ENCODE data around the gene SLC2A10.

Gene SLC2A10

GRCh38 chr20:46764068-46764467, 54.6 kb downstream of the SLC2A10 start:
- no peak overlapping the region for H3K4me3 ChIP-seq (ENCODE audit: low read depth, low read length)
- no peak for TF ChIP-seq CTCF (IDR thresholded peaks at IDR 0.05; ENCODE audit: borderline replicate concordance, insufficient read depth, low read depth, low read length)

- no peak overlapping the region for H3K4me3 ChIP-seq (ENCODE audit: low read depth, low read length)
- TF ChIP-seq CTCF (IDR thresholded peaks at IDR 0.05; ENCODE audit: borderline replicate concordance, insufficient read depth, low read depth, low read length), result no peak
Observed at GRCh38 chr20:46765506-46766120, 56.2 kb downstream of the SLC2A10 start.

- peak; percentile 75; the same call in 1 of the 2 replicates for TF ChIP-seq CTCF (IDR thresholded peaks at IDR 0.05; ENCODE audit: borderline replicate concordance, insufficient read depth, low read depth, low read length)
- H3K4me3 ChIP-seq (ENCODE audit: low read depth, low read length), result no peak overlapping the region
Observed at GRCh38 chr20:46767127-46767761, 57.8 kb downstream of the SLC2A10 start.

GRCh38 chr20:46770330-46771194, 61.1 kb downstream of the SLC2A10 start:
- no peak for TF ChIP-seq CTCF (IDR thresholded peaks at IDR 0.05; ENCODE audit: borderline replicate concordance, insufficient read depth, low read depth, low read length)
- no peak overlapping the region for H3K4me3 ChIP-seq (ENCODE audit: low read depth, low read length)

GRCh38 chr20:46771195-46771588, 61.7 kb downstream of the SLC2A10 start:
- TF ChIP-seq CTCF (IDR thresholded peaks at IDR 0.05; ENCODE audit: borderline replicate concordance, insufficient read depth, low read depth, low read length), result no peak
- no peak overlapping the region for H3K4me3 ChIP-seq (ENCODE audit: low read depth, low read length)

GRCh38 chr20:46772901-46773300, 63.5 kb downstream of the SLC2A10 start:
- no peak for TF ChIP-seq CTCF (IDR thresholded peaks at IDR 0.05; ENCODE audit: borderline replicate concordance, insufficient read depth, low read depth, low read length)

More at GRCh38 chr20:46772901-46773300, 63.5 kb downstream of the SLC2A10 start:
- H3K4me3 ChIP-seq (ENCODE audit: low read depth, low read length), result no peak overlapping the region
